Right ventricle myocardium inferior (tissue), 1 donor: ENCODE measurements around the gene TRAF3IP3. TPM values are rescaled to one million over a fixed set of nuclear protein-coding genes. Genes with fewer than 3 reads are reported as not detected.

Source experiments
- ATAC-seq: fragments of 200-7000 bp; cut with Tn5 transposase; one replicate; pipeline ENCODE4 v1.9.1; 2020; ENCODE audit warnings: mild to moderate bottlenecking, moderate library complexity
- DNase-seq: peaks from one replicate; pipeline ENCODE4 v3.0.0; 2021; ENCODE audit errors: missing footprints
- intact Hi-C: fragments of 100-400 bp; cut with DNase I; formaldehyde crosslinking; loops from one replicate; pipeline ENCODE4 v1.11.0; 2022
- total RNA-seq: library from RNA; stranded (reverse); fragmentation: NEBNext Ultra II Directional; extraction: Animal tissue kit (Norgen Biotek cat#: 25700); gene quantifications from one replicate; pipeline ENCODE4 v1.2.1, GENCODE V29; 2021
- donor health status: DM: no; HTN: yes; CAD: no; lungs with severe emphysema.

TRAF3IP3 gene
- total RNA-seq, 1 donor from 2014 or later = 1.7 TPM

DNA sequence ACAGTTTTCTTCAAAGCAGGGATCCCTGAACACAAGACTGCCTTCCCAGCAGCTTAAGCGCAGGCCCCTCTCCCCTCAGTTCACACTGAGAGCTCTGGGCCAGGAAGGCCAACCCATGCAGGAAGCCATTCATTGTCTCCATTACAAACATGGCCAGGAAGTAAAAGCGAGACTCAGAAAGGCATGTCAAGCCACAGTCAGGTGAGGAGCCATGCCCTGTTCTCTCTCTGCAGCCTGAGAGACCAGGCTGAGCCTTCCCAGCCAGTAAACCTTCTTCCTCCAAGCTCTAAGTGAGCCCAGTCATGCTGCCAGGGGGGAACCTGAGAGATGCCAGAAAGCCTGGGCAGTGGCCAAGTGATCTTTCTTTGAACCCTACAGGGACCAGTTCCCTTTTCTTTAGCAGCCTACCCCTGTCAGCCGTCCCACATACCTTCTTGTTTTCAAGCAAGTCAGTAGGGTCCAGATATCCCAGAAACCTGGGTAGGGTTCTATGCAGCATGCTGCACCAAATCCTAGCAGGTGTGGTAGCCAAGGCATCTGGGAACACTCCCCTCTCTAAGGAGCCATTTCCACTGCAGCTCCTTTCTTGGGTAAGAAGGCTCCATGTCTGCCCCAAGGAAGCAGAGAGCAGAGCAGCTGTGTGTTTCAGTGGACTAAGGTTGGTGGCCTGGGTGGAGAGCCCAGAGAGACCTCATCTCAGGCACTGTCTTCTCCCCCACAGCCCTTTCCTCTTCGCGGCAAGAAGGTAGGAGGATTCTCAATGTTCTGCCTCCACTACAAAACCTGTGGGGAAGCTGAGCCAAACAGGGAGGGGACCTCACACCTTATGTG is 977 bp downstream of the TRAF3IP3 start:
- ATAC-seq = peak; percentile 40
- intact Hi-C loops = no loop called here
- no peak for DNase-seq

DNA sequence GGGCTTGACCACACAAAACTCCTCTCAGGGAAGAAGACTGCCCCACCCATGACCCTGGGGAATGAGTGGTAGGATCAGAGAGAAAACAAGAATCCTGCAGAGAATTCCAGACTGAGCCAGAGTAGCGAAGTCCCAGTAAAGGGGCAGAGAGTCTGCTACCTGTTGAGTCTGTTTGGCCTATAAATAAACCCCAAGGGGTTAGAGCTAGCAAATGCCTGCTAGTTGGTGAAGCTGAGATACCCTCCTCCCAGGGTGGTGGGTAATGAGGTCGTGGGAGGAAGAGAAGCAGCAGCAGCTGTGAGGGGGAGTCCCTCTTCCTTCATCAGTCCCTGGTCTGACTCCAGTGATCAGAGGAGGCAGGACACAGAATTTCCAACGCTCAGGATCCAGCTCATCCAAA is 2.5 kb downstream of the TRAF3IP3 start:
- no peak for ATAC-seq
- intact Hi-C loops = no loop called here
- DNase-seq = no peak

DNA sequence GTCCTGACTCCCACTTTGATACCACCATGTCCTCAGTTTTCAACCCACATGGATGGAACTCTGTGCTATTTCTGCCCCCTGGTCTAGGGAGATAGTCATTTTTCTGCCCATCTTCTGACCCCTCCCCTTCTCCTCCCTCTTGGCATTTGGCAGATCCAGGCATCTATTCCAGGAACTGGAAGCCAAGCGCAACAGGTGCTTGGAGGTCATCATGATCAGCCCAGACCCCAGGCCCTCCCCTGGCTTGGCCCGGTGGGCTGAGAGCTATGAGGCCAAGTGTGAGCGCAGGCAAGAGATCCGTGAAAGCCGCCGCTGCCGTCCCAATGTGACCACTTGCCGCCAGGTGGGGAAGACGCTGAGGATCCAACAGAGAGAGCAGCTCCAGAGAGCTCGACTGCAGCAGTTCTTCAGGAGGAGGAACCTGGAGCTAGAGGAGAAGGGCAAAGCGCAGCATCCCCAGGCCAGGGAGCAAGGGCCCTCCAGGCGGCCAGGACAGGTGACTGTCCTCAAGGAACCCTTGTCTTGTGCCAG is 4.0 kb downstream of the TRAF3IP3 start:
- ATAC-seq (no peak), DNase-seq (no peak)
- intact Hi-C loops = loop anchor here (10.0 kb wide), 1 partner anchor 65 kb away; the partner anchor contains the start of gene UTP25

DNA sequence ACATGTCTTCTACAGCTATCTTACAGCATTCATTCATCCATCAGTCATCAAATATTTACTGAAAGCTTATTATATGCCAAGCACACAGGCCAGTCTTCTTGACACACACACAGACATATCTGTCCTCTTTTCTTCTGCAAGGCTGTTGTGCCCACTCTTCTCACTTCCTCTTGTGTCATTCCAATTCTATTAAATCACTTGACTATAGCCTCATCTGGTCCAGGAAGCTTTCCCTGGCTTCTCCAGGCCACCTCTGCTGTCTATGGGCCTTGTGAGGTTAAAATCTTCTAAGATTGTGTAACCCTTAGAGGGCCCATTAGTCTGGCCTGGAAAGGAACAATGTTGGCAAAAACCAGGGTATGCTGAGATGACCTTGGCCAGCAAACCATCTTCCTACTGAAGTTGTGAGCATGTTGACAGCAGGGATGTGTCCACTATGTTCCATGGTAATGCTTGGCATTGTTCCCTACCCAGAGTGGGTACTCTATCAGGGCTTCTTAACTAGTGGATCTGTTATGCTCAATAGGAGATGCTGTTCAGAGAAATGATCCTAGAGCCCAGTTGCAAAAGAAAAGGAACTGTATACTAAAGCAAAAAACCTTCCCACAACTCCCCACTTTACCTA is 5.3 kb downstream of the TRAF3IP3 start:
- ATAC-seq (peak; percentile 69), DNase-seq (no peak)
- intact Hi-C loops = loop anchor here (10.0 kb wide), 1 partner anchor 64 kb away; the partner anchor contains the start of gene UTP25

DNA sequence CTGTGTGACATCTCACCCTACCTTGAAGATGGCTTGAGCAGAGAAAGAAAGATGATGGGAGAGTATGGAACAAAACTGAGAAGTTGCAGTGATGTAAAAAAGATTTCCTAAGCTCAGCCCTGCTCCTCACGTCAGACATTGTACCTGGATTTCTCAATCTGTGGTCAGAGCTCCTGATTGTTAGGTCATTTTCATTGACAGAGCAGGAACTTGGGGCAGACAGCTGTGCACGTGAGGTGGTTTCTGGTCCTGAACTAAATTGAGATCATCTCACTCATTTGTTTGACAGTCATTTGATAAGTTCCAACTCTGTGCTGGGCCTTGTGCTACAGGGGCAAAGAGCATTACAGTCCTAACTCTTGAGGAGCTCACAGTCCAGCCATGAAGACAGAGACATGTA is 10.2 kb downstream of the TRAF3IP3 start:
- ATAC-seq (no peak), DNase-seq (no peak)
- intact Hi-C loops = loop anchor here (10.0 kb wide), 1 partner anchor 59 kb away; the partner anchor contains the start of gene UTP25

DNA sequence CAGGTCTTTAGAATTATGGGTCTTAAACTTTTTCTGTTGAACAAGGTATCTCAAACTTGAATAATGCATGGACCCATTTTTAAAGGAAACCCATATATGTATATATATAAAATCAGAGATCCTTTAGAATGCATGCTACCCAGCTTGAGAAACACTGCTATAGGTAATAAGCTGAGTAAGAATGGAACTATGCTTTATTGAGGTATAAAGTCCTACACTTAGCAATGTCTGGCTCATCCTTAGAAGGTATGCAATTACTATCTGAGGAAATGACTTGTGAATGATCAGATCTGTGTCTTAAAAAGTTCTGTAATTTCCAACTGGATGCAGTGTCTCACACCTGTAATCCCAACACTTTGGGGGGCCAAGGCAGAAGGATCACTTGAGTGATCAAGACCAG is 11.2 kb downstream of the TRAF3IP3 start:
- no peak for DNase-seq
- ATAC-seq = no peak
- intact Hi-C loops = loop anchor here (10.0 kb wide), 1 partner anchor 58 kb away; the partner anchor contains the start of gene UTP25

DNA sequence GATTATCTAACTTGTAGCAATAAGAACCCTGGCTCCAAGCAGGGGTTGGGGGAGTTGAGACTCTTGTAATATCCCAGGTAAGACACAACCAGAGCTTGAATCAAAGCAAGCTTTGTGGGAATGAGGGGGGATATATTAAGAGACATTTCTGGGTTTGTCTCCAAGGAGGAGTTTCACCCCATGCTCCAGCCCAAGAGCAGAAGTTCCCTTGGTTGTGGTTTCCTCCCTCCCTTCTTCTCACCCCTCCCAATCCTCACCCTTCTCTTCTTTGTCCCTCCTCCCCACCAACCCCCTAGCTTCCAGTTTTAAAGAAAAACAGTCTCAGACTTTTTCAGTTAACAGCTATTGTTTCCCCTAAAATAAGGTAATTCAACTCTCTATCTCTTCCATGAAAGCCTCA is 11.9 kb downstream of the TRAF3IP3 start:
- DNase-seq (no peak), ATAC-seq (no peak)
- intact Hi-C loops = loop anchor here (10.0 kb wide), 1 partner anchor 57 kb away; the partner anchor contains the start of gene UTP25

DNA sequence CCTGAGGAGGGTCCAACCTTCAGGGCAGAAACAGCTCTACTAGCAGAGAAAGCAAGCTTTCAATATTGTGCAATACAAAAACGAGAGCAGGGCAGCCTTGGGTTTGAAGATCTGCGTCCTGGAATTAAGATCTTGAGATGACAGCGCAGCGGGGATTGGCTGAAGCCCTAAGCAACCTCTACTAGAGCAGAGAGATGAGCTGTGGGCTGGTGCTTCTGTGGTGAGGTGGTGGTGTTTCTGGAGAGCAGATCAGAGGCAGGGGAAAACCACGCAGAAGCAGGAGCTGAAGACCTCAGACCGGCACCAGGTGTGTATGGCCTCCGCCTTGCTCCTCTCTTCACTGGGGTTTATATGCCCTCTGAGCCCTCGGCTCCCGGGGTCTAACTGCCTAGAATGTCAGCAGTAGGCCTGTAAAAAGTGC is 12.5 kb downstream of the TRAF3IP3 start:
- intact Hi-C loops = loop anchor here (10.0 kb wide), 1 partner anchor 56 kb away; the partner anchor contains the start of gene UTP25
- no peak for DNase-seq
- ATAC-seq = peak; percentile 18

DNA sequence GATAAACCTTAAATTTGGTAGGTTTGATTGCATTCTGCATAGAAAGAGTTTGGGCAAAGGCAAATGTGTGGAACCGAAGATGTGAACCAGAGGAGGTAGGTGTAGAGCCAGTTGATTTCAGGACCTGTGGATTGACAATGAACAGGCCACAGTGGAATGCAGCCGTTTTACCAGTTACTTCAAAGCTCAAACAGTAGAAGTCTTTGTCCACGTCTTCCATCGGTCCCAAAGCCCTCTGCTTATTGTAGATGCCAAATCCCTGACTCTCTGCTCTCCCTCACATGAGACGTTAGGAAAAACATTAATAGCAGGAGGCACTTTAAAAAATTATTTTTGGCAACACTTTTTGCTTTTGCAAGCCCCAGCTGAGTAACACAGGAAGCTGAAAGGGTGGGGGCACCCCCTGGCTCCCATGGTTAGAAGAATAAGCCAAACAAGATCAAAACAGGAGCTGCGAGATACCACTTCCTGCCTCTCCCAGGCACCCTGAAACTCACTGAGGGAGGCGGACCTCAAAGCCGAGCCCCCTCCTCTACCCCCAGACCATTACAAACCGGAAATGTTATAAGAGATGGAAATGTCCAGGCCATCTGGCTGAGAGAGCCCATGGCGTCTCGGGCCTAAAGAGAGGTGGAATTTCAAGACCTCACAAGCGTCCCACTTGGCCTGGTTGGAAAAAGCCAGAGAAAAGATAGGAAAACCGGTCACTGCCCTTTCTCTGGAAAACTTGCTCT is 13.5 kb downstream of the TRAF3IP3 start:
- peak; percentile 89 for ATAC-seq
- intact Hi-C loops = loop anchor here (10.0 kb wide), 1 partner anchor 55 kb away; the partner anchor contains the start of gene UTP25

DNA sequence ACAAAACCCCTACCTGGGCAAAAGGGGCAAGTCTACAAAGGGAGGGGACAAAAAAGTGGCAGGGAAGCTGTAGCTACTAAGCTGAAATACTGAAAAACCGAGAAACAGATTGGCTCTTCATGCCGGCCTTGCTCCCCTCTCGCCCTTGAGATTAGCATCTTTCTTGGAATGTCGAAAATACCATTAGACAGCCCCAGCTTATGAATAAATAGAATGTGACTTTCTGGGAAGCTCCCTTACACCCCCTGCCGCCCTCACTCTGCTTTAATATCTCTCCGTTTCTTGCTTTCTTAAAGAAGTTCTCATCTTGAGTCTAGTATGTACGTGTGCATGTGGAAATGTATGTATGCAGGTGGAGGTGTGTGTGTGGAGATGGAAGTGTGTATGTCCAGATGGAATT is 14.1 kb downstream of the TRAF3IP3 start:
- intact Hi-C loops = loop anchor here (10.0 kb wide), 1 partner anchor 55 kb away; the partner anchor contains the start of gene UTP25
- no peak for ATAC-seq

More for the DNA sequence above, 13.5 kb downstream of the TRAF3IP3 start:
- peak; percentile 83 for DNase-seq

DNA sequence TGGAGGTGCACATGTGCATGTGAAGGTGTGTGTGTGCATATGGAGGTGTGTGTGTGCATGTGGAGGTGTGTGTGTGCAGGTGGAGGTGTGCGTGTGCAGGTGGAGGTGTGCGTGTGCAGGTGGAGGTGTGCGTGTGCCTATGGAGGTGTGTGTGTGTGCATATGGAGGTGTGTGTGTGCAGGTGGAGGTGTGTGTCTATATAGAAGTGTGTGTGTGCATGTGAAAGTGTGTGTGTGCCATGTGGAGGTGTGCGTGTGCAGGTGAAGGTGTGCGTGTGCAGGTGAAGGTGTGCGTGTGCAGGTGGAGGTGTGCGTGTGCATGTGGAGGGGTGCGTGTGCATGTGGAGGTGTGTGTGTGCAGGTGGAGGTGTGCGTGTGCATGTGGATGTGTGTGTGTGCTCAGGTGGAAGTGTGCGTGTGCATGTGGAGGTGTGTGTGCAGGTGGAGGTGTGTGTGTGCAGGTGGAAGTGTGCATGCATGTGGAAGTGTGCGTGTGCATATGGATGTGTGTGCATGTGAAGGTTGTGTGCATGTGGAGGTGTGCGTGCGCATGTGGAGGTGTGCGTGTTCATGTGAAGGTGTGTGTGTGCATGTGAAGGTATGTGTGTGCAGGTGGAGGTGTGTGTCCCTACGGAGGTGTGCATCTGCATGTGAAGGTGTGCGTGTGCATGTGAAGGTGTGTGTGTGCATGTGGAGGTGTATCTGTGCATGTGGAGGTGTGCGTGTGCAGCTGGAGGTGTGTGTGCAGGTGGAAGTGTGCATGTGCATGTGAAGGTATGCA is 15.0 kb downstream of the TRAF3IP3 start:
- intact Hi-C loops = no loop called here
- DNase-seq (no peak), ATAC-seq (no peak)

More for the DNA sequence above, 14.1 kb downstream of the TRAF3IP3 start:
- DNase-seq = no peak

DNA sequence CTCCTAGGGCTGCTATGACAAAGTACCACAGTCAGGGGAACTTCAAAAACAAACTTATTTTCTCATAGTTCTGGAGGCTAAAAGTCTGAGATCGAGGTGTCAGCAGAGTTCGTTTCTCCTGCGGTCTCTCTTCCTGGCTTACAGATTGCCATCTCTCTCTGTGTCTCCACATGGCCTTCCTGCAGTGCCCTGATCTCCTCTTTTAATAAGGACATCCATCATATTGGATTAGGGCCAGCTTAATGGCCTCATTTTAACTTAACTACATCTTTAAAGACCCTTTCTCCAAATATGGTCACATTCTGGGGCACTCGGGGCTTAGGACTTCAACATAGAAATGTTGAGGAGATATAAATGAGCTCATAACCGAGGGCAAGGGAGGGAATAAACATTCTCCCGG is 16.3 kb downstream of the TRAF3IP3 start:
- intact Hi-C loops = no loop called here

DNA sequence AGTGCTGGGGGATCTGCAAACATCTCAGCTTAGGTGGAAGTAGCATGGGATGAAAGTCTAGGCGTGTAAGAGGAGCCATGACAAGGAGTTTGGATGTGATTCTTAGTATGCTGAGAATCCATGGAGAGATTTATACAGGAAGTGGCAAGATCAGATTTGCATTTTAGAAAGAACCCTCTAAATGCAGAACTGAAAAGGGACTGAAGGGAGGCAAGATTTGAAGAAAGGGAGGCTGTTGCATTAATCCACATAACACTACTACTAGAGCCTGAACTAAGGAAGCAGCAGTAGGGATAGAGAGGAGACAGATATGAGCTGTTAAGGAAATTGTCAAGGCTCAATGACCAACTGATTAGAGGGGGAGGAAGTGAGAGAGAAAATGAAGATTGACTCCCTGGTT is 18.7 kb downstream of the TRAF3IP3 start:
- no peak for DNase-seq
- ATAC-seq = no peak
- intact Hi-C loops = no loop called here

More for the DNA sequence above, 16.3 kb downstream of the TRAF3IP3 start:
- DNase-seq (no peak), ATAC-seq (no peak)

DNA sequence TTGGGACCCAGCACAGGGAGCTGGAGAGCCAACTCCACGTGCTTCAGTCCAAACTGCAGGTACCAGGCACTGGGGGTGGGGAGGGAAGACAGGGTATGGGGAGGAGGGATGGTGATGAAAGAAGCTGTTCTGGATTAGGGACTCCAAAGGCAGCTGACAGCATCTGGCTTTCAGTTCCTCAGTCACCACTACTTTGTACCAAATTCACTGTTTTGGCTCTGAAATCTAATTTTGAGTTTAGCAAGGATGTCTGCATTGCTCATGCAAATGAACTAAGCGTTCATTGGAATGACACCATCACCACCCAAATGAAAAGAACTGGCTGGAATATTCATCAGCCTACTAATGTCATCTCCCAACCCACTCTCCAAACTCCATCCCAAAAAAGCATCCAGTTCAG is 19.8 kb downstream of the TRAF3IP3 start:
- DNase-seq = no peak
- ATAC-seq = no peak
- intact Hi-C loops = no loop called here

DNA sequence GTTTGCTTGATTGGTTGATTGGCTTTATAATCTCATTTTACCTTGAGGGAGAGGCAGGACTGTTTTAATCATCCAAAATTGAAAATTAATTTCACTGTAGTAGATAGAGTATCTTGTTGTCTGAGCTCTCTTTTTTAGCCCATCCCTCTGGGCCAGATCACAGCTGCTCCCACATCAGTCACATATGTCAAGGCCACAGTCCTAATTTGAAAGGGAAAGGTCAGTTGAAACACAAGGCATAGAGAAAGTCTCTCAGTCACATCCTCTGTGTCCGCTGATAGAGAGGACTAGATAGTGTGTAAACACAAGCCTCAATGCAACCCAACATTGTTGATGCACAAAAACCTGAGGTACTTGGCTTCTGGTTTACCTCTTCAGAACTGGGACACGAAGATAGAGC is 21.7 kb downstream of the TRAF3IP3 start:
- no peak for ATAC-seq
- no peak for DNase-seq
- intact Hi-C loops = no loop called here

DNA sequence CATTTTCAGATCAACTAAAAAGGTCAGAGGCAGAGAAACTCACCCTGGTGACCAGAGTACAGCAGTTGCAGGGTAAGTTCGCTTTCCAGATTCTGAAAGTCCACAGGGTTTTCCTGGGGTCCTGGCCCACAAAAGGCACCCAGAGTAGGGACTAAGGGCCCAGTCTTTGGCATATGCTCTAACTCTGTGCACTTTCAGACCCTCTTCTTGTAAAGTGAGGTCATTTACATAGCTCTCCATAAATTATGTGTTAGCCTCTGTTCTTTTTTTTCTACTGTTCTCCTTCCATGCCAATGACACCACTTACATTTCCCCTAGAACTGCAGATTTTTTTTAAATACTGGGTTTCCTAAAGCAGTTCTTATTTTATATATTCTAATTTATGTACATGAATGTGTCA is 22.2 kb downstream of the TRAF3IP3 start:
- ATAC-seq (no peak), DNase-seq (no peak)
- intact Hi-C loops = no loop called here

DNA sequence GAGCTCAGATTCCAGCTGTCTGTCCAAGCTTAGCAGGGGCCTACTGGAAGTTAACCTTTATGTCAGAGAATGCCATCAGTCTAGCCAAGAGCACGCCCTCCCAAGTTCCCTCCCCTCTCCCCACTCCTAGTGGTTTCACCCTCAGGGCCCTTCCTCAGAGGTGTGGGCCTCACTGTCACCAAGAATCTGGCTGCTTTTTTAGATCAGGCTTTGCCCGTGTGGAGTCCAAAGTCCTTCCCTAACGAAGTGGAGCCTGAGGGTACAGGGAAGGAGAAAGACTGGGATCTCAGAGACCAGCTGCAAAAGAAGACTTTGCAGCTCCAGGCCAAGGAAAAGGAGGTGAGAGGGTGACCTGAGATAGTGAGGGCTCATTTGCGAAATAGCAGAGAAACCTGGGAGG is 24.4 kb downstream of the TRAF3IP3 start:
- ATAC-seq = no peak
- no peak for DNase-seq
- intact Hi-C loops = loop anchor here (5.0 kb wide), 1 partner anchor 33 kb away; no protein-coding TSS in a partner anchor

DNA sequence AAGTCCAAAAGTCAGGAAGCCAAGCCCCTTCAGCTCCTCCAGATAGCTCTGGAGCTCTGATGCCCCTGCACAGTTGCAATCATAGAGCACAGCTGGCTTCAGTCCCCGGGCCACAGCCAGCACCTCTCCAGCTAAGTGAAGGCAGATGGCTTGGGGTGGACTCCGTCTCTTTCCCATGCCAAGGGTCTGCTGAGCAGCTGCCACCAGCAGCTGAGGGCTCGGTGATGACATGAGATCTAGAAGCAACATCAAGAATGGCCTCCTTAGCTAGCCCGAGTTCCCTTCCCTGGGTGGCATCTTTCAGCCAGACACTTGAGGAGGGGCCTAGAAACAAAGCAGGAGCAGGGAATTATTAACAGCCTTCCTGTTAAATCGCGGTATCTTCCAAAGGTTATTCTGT is 27.5 kb downstream of the TRAF3IP3 start:
- DNase-seq (no peak), ATAC-seq (no peak)
- intact Hi-C loops = loop anchor here (5.0 kb wide), 1 partner anchor 36 kb away; no protein-coding TSS in a partner anchor
